ENCODE data around the gene NPBWR2.
A peak's percentile ranks its signal among the peaks of the same experiment; 100 is the strongest.

The NPBWR2 gene

GRCh38 chr20:64083804-64084684, 23.3 kb downstream of the NPBWR2 start, which contains the start of gene LKAAEAR1:
Gene LKAAEAR1, minus strand, starts transcription at chr20:64084398. Its CDS starts 179 bp downstream, at chr20:64084219.
- DNase-seq = no peak

- peak; percentile 76 to 88 for DNase-seq
Measured at GRCh38 chr20:64083378-64083803, 24.0 kb downstream of the NPBWR2 start.

GRCh38 chr20:64082820-64083377, 24.5 kb downstream of the NPBWR2 start:
- DNase-seq = no peak

GRCh38 chr20:64082126-64082731, 25.1 kb downstream of the NPBWR2 start:
- DNase-seq = no peak

GRCh38 chr20:64081624-64081964, 25.8 kb downstream of the NPBWR2 start:
- DNase-seq = no peak

GRCh38 chr20:64080813-64081623, 26.3 kb downstream of the NPBWR2 start:
- DNase-seq = no peak

- no peak for DNase-seq
Measured at GRCh38 chr20:64080013-64080812, 27.2 kb downstream of the NPBWR2 start, which contains the start of gene OPRL1. Gene OPRL1, plus strand, starts transcription at chr20:64080082. Its CDS starts 12,639 bp downstream, at chr20:64092721.

- DNase-seq = peak; percentile 65 to 85
Measured at GRCh38 chr20:64079273-64080012, 27.9 kb downstream of the NPBWR2 start, which contains the start of gene RGS19. Gene RGS19, minus strand, starts transcription at chr20:64079518. Its CDS starts 2,632 bp downstream, at chr20:64076886.

GRCh38 chr20:64078934-64079272, 28.5 kb downstream of the NPBWR2 start:
- DNase-seq = no peak

- no peak for DNase-seq
Measured at GRCh38 chr20:64077876-64078551, 29.4 kb downstream of the NPBWR2 start.

- DNase-seq = no peak
Measured at GRCh38 chr20:64077541-64077875, 29.9 kb downstream of the NPBWR2 start.

GRCh38 chr20:64077094-64077493, 30.3 kb downstream of the NPBWR2 start:
- no peak for DNase-seq

GRCh38 chr20:64076061-64076997, 31.0 kb downstream of the NPBWR2 start:
- DNase-seq = no peak

- DNase-seq = no peak
Measured at GRCh38 chr20:64075556-64075955, 31.8 kb downstream of the NPBWR2 start.

GRCh38 chr20:64074963-64075362, 32.4 kb downstream of the NPBWR2 start:
- no peak for DNase-seq

- no peak for DNase-seq
Measured at GRCh38 chr20:64074184-64074789, 33.1 kb downstream of the NPBWR2 start.

- no peak for DNase-seq
Measured at GRCh38 chr20:64073476-64074183, 33.7 kb downstream of the NPBWR2 start.

GRCh38 chr20:64072498-64073063, 34.8 kb downstream of the NPBWR2 start:
- DNase-seq = no peak

Measured in NCI-H1930 (cell line).